PFSK-1 (cell line): ENCODE measurements around the gene ATP13A3.

Experiments
- FOXP2 ChIP-seq: optimal IDR thresholded peaks from 2 replicates; pipeline ENCODE3; 2011; ENCODE audit warnings: borderline replicate concordance, control low read depth, inconsistent platforms; ENCODE audit not compliant: insufficient read depth; ENCODE audit errors: extremely low read length, extremely low read depth
- POLR2AphosphoS5 ChIP-seq: IDR thresholded peaks from 2 replicates; pipeline ENCODE4 v1.6.1; 2012; ENCODE audit warnings: low read depth, mild to moderate bottlenecking, control low read depth, low read length, moderate library complexity
- REST ChIP-seq, 2 experiments: IDR thresholded peaks; 2 replicates each; pipeline versions ENCODE4 v1.6.1 to v1.8.0; 2011 to 2012; ENCODE audit warnings: low read depth in 2 of 2, low read length in 2 of 2, control low read depth in 1 of 2, inconsistent platforms in 1 of 2, mild to moderate bottlenecking in 1 of 2, moderate library complexity in 1 of 2; ENCODE audit not compliant: insufficient read depth in 1 of 2
- SIN3A ChIP-seq: IDR thresholded peaks from 2 replicates; pipeline ENCODE4 v1.6.1; 2012; ENCODE audit warnings: mild to moderate bottlenecking, low read length, moderate library complexity, borderline replicate concordance; ENCODE audit not compliant: insufficient read depth
- TAF1 ChIP-seq: IDR thresholded peaks from 2 replicates; pipeline ENCODE4 v1.6.1; 2012; ENCODE audit warnings: low read length, control low read depth, borderline replicate concordance; ENCODE audit not compliant: insufficient read depth

ATP13A3 gene

GRCh38 chr3:194365526-194365925, 121.3 kb downstream of the ATP13A3 start:
- TF ChIP-seq REST (IDR thresholded peaks at IDR 0.05; ENCODE audit: insufficient read depth in 1 of 2, low read depth in 2 of 2, low read length in 2 of 2) (no peak), SIN3A (no peak), FOXP2 (no peak), TAF1 (no peak), POLR2AphosphoS5 (no peak)

GRCh38 chr3:194364652-194365434, 122.0 kb downstream of the ATP13A3 start:
- TF ChIP-seq TAF1: no peak
- TF ChIP-seq POLR2AphosphoS5: no peak
- no peak for TF ChIP-seq SIN3A
- no peak for TF ChIP-seq FOXP2
- no peak for TF ChIP-seq REST (IDR thresholded peaks at IDR 0.05; ENCODE audit: insufficient read depth in 1 of 2, low read depth in 2 of 2, low read length in 2 of 2)

- TF ChIP-seq POLR2AphosphoS5: no peak
- TF ChIP-seq REST (IDR thresholded peaks at IDR 0.05; ENCODE audit: insufficient read depth in 1 of 2, low read depth in 2 of 2, low read length in 2 of 2): no peak
- no peak for TF ChIP-seq TAF1
- TF ChIP-seq FOXP2: no peak
- no peak for TF ChIP-seq SIN3A
Observed at GRCh38 chr3:194364314-194364651, 122.5 kb downstream of the ATP13A3 start.

GRCh38 chr3:194360568-194360967, 126.2 kb downstream of the ATP13A3 start:
- no peak for TF ChIP-seq POLR2AphosphoS5

- TF ChIP-seq POLR2AphosphoS5 (no peak), TAF1 (no peak), REST (IDR thresholded peaks at IDR 0.05; ENCODE audit: insufficient read depth in 1 of 2, low read depth in 2 of 2, low read length in 2 of 2) (no peak), SIN3A (no peak), FOXP2 (no peak)
Observed at GRCh38 chr3:194357681-194358080, 129.1 kb downstream of the ATP13A3 start.
